GM21423 (cell line): ENCODE results near the gene DOCK2.
A peak's percentile ranks its signal among the peaks of the same experiment; 100 is the strongest.
"Not testable (repeated sequence)": the region's sequence is repeated elsewhere in the genome, so short reads cannot be mapped to it uniquely, and the experiment has no call there.

Source experiments
- ATAC-seq: cut with Tn5 transposase; IDR thresholded peaks from one replicate; pipeline ENCODE4 v1.9.1; 2021; ENCODE audit warnings: mild to moderate bottlenecking, moderate library complexity; ENCODE audit not compliant: unreplicated experiment

Gene DOCK2

DNA sequence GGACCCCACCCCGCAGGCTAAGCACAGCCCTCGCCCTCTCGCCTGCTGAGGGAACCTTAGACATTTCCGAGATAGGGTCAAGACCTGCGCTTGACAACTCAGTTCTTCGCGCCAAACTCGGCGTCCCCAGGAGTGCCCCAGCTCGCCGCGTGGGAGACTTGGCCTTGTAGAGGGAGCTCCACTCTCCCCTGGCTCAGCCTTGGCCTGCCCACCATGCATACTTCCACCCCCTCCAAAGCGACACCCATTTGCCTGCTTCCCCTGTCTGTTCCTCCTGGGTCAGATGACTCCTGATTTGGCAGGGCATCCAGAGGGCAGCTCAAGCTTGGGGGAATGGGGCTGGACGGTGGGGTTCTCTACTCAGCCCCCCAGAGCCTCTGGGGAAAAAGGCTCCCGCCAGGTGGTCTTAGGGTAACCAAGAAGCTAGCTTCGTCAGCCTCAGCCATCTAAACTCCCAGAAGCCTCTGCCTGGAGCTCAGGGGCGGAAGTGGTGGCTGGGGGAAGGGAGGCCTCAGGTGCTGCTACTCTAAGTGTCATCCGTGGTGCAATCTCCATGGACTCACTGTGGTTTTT, 560 bp downstream of the DOCK2 start:
- ATAC-seq = peak; percentile 59

- ATAC-seq = no peak
Measured at GRCh38 chr5:169641253-169641652, 4.2 kb downstream of the DOCK2 start.

- ATAC-seq = no peak
Measured at GRCh38 chr5:169646856-169647255, 9.8 kb downstream of the DOCK2 start.

- peak; percentile 48 for ATAC-seq
Measured at GRCh38 chr5:169647566-169647965, 10.5 kb downstream of the DOCK2 start.

DNA sequence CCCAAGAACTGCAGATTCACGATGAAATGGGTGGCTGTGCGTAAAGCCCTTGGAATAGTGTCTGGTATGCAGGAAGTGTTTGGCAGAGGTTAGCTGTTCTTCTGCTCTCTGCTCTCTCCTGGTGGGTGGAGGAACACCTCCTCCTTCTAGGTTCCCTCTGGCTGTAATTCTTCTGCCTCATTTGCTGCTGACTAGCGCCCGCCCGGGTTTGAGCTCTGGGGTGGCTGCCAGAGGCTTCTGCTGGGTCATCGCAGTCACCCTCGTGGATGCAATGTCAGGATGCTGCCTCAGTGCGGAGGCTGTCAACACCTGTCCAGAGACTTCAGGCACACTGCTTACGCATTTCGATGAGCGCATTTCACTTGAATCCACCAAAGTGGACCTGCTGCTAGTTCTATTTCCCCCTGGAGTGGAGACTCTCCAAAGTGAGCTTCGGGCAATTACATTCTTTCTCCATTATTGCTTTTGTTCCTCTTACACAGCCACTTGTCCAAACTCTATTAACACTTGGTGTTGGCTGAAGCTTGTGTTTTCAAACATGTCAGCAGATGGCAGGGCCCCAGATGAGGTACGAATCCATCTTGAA, 11.7 kb downstream of the DOCK2 start:
- ATAC-seq = no peak

- no peak for ATAC-seq
Measured at GRCh38 chr5:169649486-169649885, 12.4 kb downstream of the DOCK2 start.

GRCh38 chr5:169650701-169651331, 13.7 kb downstream of the DOCK2 start:
- ATAC-seq = peak; percentile 64

DNA sequence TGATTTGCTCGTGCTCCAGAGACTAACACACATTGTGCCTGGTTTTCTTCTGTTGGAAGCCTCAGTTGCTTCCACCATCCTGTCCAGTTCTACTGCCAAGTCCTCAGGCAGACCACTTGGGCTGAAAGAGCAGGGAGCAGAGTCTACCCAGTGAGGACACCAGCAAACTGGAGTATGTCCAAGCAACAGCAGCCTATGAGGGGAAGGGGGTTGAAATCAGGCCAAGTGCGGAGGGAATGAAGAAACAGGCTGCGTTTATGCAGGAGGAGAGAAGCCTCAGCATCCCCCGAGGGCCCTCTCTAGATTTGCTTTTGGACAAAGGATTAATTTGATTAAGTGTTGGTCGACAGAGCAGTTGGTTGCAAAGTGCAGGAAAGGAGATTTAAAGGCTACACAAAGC, 14.5 kb downstream of the DOCK2 start:
- ATAC-seq = no peak

DNA sequence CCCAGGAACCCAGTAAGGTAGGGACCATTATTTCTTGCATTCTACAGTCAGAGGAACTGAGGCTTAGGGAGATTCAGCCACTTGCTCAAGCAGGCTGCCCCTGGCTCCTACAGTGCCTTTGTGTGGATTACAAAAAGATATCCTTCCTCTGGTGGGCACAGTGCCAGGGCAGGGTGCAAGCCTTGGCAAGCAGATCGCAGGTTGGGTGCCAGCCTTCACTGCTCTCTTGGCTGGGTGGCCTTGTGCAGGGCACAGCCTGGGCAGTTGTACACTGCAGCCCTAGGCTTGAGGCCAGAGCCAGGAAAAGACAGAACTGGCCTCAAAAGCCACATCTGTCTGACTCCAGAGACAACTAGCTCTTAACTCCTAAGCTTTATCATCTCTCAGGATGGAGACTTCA, 15.0 kb downstream of the DOCK2 start:
- no peak for ATAC-seq

GRCh38 chr5:169653091-169653490, 16.0 kb downstream of the DOCK2 start:
- no peak for ATAC-seq

GRCh38 chr5:169655353-169655752, 18.3 kb downstream of the DOCK2 start:
- no peak for ATAC-seq

- peak; percentile 72 for ATAC-seq
Measured at GRCh38 chr5:169656125-169656901, 19.2 kb downstream of the DOCK2 start.

DNA sequence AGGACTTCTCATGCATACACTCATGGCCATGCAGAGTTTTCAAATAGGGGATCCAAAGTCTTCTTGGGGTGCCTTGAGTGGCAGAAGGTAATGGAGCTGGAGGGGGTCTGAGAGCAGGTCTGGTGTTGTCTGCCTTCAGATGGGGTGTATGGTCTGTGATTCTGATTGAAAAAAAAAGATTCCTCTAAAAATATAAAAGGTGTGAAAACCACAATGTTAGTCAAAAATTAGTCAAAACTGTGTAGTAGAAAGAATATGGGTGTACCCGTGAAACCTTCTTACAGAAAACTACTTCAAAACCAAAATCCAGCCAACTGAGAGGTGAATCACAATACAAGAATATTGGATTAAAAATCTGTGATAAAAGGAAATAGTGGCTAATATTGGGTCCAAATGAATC, 20.1 kb downstream of the DOCK2 start:
- ATAC-seq = peak; percentile 45

- not testable (repeated sequence) for ATAC-seq
Measured at GRCh38 chr5:169662451-169662850, 25.4 kb downstream of the DOCK2 start.

DNA sequence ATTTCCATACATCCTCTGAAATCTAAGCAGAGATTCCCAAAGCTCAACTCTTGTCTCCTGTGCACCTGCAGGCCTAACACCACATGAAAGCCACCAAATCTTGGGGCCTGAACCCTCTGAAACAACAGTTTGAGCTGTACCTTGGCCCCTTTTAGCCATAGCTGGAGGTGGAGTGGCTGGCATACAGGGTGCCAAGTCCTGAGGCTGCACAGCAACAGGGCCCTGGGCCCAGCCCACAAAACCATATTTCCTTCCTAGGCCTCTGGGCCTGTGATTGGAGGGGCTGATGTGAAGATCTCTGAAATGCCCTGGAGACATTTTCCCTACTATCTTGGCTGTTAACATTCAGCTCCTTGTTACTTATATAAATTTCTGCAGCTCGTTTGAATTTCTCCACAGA, 26.5 kb downstream of the DOCK2 start:
- ATAC-seq = no peak

DNA sequence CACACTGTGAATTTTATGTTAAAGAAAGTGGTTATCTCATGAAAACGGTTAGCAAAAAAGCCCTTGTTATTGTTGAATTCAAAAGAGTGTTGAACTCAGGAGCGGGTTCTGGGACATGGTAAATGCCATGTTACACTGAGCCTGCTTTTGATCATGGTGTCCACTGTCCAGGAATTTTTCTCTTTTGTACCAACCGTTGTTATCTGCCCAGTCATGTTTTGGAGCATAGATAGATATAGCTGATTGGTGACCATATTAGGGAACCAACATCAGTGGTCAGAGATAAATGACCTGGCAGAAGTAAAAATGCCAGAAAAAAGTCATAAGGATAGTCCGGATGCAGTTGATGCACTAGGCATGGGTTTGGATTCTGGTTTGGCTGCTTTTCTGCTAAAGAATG, 29.3 kb downstream of the DOCK2 start:
- no peak for ATAC-seq

DNA sequence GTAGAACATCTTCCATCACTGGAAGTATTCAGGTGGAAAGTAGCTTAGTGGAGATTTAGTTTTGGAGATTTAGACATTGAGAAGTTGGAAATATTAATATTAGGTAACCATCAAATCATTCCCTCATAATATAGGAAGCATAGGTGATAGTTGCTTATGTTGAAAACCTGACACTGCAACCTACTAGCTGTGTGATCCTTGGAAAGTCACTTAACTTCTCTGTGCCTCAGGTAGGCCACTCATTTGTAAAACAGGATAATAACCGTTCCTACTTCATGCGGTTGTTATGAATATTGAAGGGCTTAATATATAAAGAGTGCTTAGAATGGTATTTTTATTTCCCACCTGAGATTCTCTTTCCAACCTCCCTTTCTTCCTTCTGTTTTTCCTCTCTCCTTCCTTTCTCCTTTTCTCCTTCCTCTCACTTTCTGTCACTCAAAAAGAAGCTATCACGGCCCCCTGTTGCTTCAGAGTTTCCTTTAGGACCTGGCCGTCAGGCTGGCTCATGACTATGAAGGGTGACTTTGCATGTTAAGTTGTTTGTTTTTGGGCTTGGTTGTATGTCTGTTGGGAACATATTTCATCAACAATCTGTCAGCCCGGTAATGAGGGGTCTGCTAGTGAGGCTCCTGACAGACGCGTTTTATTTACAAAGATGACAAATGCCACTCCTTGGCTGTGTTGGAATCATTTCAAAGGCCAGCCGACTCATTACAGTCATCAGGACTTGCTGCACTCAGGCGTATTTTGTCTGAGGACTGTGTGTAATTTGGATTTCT, 31.0 kb downstream of the DOCK2 start:
- no peak for ATAC-seq

- ATAC-seq = no peak
Measured at GRCh38 chr5:169668732-169669131, 31.7 kb downstream of the DOCK2 start.

DNA sequence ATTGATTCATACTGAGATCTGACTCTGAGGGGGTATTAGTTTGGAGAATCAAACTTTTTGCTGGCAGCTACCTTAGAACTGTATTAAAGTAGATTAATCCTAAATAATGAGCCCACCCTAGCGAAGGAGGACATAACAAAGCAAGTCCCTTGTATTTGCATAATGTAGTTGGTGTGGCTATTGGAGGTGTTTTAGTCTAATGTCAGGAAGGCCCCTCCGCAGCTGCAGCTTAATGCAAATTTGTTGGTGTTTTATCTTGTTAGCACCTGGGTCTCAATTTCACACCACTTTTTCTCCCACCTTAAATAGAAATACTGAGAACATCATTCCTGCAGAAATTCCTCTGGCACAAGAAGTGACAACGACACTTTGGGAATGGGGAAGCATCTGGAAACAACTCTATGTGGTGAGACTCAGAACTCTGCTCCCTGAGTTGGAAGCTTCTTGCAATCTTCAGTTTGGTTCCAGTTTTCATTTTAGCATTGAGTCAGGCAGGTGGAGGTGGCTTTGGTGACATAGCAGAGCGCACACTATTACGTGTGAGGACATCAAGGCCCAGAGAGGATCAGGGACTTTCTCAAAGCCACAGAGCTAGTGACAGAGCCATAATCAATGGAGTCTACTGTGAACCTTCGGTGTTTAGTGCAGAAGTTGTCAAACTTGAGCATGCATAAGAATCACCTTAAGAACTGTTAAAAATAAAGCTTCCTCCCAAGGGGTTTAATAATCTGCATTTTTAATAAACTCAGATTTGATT, 33.9 kb downstream of the DOCK2 start:
- peak; percentile 97 for ATAC-seq

GRCh38 chr5:169682026-169682425, 45.0 kb downstream of the DOCK2 start:
- no peak for ATAC-seq
